GM19238 (cell line): ENCODE measurements around the gene F7.
"Not testable (repeated sequence)": the region's sequence is repeated elsewhere in the genome, so short reads cannot be mapped to it uniquely, and the experiment has no call there.

Experiments
- DNase-seq: peaks from one replicate; pipeline ENCODE4 v3.0.0; 2011; ENCODE audit warnings: low spot score; ENCODE audit not compliant: insufficient read length

F7 gene

DNA sequence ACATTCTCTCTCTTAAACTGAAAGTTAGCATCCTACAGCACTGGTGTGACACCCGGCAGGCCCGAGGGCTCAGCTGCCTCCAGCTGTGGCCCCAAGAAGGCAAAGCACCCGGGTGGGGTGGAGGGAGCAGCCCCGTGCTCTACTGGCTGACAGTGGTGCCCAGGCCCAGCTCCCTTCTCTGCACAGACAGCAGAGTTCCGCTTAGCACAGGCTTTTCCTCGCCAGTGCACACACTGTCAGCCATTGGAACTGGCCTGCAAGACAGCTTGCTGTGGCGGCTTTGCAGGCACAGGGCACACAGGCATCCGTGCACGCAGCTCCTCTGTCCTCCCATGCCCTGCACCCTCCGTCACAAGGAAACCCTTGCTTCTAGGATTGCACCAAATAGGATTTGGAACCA is 3.3 kb upstream of the F7 start:
- not testable (repeated sequence) for DNase-seq

DNA sequence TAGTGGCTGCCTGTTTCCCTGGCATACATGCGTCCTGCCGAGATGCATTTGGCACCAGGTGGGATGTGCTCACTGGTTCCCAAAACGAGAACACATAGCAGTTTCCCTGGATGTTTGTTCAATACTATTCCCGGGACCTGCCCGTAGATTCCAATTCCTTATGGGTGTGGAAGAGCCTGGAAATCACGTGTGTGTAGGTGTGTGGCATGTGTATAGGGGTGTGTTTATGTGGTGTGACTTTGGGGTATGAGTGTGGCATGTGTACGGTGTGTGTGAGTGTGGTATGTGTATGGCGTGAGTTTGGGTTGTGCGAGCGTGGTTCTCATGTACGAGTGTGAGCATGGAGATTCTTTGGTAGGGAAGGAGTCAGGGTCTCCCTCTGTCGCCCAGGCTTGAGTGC is 2.9 kb upstream of the F7 start:
- no peak for DNase-seq

DNA sequence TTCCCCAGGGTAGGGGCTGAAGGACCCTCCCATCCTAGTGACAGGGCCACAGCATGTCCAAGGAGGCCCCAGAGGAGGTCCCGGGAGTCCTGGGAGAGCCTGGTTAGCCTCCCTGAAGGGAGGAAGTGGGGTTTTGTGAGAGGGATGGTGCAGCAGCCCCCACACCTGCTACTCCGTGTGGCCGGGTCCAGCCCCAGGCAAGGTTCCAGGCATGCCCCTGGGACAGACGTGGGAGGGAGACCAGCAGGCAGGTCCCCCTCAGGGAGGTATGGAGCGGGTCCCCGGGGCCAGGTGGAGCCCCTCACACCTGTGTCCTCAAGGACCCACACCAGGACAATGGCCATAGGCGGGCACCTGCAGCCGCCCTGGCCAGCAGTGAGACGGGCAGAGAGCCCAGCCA is 1.9 kb upstream of the F7 start:
- DNase-seq = no peak

DNA sequence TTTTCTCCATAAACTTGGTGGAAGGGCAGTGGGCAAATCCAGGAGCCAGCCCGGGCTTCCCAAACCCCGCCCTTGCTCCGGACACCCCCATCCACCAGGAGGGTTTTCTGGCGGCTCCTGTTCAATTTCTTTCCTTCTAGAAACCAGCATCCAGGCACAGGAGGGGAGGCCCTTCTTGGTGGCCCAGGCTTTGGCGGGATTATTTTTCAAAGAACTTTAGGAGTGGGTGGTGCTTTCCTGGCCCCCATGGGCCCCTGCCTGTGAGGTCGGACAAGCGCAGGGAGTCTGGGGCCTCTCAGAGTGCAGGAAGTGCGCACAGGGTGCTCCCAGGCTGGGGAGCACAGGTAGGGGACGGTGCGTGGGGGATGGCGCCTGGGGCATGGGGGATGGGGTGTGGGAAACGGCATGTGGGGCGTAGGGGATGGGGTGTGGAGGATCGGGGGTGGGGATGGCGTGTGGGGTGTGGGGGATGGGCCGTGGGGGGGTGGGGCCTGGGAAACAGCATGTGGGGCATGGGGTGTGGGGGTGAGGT is 396 bp downstream of the F7 start:
- no peak for DNase-seq

DNA sequence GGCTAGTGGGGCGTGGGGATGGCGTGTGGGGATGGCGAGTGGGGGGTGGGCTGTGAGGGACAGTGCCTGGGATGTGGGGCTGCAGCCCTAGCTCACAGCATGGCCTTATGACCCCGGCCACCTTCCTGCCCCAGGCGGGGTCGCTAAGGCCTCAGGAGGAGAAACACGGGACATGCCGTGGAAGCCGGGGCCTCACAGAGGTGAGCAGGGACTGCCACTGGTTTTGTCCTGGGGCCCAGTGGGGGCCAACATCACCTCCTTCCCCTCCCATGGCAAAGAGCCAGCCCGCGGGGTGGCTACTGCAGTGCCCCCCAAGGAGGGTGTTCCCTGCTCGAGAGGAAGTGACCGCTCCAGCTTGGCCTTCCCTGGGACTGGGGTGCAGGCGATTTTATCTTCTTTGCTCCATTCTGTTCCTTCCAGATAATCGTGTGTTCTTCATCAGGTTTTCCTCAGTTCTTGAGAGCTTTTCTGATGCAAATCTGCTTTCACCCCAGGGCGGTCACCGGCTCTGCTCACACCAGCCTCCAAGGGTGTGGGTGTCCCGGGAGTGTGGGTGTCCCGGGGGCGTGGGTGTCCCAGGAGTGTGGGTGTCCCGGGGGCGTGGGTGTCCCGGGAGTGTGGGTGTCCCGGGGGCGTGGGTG is 1.2 kb downstream of the F7 start:
- DNase-seq = no peak

DNA sequence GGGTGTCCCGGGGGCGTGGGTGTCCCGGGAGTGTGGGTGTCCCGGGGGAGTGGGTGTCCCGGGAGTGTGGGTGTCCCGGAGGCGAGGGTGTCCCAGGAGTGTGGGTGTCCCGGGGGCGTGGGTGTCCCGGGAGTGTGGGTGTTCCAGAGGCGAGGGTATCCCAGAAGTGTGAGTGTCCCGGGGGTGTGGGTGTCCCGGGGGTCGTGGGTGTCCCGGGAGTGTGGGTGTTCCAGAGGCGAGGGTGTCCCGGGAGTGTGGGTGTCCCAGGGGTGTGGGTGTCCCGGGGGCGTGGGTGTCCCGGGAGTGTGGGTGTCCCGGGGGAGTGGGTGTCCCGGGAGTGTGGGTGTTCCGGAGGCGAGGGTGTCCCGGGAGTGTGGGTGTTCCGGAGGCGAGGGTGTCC is 2.9 kb downstream of the F7 start:
- DNase-seq = not testable (repeated sequence)

DNA sequence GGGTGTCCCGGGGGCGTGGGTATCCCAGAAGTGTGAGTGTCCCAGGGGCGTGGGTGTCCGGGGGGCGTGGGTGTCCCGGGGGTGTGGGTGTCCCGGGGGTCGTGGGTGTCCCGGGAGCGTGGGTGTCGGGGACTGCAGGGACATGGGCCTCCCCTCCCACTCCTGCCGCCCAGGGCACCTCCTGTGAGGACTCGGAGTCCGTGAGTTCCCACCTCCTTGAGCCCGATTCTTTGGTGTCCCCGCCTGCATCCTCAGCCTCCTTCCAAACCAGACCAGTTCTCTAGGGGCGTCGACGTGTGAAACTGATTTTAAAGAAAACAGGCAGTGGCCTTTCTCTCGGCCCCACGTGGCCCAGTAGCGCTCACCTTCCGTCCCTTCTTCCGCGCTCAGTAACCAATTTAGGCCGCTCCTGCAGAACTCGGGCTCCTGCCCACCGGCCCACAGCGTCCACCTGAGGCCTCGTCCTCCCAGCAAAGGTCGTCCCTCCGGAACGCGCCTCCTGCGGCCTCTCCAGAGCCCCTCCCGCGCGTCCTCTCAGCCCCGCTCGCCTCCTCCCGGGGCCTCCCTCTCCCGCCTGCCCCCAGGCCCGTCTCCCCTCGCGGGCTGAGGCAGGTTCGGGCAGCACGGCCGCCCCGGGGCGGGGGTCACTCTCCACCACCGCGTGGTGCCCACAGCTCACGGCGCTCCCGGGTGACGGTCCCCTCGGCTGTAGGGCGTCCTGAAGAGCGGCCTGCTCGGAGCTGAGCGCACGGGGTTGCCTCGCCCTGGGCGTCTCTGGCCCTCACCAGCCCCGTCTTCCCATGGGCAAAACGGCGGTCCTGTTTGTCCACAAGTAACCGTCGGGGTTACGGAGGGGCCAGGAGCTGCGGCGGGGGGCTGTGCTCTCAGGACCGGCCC is 3.8 kb downstream of the F7 start:
- no peak for DNase-seq

DNA sequence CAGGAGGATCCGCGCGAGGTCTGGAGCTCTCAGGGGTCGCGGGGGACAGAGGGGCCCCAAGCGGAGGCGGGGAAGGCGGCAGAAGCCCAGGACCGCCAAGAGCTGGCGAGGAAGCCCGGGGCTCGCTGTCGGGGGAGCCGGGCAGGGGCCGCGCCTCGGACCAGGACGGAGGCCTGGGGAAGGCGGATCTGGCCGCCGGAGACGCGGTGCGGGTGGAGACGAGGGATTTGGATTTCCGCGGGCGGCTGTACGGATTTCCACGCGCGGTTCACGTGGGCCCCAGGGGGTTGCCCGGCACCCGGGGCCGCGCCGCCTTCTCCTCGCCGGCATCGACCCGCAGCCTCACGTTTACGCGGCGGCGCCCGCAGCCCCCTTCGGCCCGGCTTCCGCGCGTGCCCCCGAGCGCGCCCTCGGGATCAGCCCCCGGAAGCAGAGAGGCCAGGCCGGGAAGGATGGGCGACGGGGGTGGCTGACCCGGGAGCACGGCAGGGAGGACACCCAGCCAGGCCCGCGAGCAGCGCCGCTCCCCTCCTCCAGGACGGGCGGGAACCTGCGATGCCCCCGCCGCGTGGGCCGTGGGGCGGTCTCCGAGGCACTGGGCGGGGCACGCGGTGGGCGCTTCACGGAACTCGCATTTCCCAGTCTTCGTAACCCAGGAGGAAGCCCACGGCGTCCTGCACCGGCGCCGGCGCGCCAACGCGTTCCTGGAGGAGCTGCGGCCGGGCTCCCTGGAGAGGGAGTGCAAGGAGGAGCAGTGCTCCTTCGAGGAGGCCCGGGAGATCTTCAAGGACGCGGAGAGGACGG is 4.7 kb downstream of the F7 start:
- DNase-seq = no peak

DNA sequence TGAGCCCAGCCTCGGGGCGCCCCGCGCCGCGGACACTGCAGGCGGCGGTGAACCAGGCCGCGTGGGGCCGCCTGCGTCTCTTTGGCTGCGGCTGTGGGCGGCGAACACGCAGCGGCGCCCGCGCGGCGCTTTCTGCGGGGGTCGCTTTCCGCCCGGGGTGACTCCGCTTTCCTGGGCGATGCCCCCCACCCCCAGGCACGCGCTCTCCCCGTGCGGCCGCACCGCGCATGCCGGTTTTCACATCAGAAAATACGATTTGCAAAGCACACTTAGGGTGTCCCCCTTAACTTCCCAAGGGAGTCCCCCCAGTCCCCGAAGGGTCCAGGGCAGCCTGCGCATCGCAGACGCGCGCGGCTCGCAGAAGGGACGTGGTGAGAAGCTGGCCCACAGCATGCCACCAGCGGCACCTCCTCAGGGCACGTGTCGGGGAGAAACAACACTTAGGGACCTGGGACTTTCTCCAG is 5.3 kb downstream of the F7 start:
- no peak for DNase-seq

DNA sequence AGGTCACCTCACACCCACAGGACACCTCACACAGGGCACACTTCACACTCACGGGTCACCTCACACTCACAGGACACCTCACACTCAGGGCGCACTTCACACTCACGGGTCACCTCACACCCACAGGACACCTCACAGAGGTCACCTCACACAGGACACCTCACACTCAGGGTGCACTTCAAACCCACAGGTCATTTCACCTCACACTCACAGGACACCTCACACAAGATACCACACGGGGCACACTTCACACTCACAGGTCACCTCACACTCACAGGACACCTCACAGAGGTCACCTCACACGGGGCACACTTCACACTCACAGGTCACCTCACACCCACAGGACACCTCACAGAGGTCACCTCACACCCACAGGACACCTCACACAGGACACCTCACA is 6.2 kb downstream of the F7 start:
- DNase-seq = not testable (repeated sequence)

DNA sequence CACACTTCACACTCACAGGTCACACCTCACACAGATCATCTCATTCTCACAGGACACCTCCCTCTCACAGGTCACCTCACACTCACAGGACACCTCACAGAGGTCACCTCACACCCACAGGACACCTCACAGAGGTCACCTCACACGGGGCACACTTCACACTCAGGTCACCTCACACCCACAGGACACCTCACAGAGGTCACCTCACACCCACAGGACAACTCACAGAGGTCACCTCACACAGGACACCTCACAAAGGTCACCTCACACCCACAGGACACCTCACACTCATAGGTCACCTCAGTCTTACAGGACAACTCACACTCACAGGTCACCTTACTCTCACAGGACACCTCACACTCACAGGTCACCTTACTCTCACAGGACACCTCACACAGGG is 6.9 kb downstream of the F7 start:
- DNase-seq = not testable (repeated sequence)

DNA sequence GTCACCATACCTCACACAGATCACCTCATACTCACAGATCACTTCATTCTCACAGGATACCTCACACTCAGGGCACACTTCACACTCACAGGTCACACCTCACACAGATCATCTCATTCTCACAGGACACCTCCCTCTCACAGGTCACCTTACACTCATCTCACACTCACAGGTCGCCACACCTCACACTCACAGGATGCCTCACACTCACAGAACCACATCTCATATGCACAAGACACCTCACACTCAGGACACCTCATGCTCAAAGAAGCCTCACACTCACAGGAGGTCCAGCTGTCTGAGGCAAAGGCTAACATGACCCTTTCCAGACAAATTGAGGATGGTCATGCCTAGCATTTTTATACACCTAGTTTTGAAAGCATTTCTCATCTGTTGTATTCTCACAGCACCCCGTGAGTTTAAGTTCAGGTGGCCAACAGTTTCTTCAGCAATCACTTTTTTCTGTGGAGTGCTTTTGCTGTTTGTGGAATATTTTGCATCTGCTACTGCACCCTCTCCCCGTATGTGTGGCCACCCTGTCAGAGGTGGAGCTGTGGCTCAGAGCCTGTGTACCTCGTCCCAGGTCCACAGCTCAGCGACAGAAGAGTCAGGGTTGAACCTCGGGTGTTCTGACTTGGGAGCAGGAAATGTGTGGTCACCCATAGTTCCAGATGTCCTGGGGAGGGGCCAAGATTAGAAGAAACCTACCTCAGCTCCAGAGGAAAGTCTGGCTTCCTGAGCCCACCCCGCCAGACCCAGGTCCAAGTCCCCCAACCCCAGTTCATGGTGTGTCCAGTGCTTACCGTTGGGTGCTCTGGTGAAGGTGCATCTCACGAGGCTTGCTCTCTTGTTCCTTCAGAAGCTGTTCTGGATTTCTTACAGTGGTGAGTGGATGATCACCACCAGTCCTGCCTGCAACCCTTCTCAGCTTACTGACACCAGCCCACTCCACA is 7.6 kb downstream of the F7 start:
- no peak for DNase-seq

DNA sequence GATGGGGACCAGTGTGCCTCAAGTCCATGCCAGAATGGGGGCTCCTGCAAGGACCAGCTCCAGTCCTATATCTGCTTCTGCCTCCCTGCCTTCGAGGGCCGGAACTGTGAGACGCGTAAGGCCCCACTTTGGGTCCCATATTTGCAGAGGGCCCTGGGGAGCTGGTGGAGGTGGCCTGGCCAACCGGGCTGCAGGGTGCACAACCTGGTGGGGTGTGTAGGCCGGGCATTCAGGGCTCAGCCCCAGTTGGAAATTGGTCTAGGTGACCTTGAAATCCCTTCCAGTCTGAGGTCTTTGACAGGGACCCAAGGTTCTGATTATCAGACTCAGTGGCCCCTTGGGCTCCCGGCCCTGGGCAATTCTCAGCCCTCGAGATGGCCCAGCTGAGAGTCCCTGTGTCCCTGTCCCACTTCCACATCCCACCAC is 8.3 kb downstream of the F7 start:
- no peak for DNase-seq

DNA sequence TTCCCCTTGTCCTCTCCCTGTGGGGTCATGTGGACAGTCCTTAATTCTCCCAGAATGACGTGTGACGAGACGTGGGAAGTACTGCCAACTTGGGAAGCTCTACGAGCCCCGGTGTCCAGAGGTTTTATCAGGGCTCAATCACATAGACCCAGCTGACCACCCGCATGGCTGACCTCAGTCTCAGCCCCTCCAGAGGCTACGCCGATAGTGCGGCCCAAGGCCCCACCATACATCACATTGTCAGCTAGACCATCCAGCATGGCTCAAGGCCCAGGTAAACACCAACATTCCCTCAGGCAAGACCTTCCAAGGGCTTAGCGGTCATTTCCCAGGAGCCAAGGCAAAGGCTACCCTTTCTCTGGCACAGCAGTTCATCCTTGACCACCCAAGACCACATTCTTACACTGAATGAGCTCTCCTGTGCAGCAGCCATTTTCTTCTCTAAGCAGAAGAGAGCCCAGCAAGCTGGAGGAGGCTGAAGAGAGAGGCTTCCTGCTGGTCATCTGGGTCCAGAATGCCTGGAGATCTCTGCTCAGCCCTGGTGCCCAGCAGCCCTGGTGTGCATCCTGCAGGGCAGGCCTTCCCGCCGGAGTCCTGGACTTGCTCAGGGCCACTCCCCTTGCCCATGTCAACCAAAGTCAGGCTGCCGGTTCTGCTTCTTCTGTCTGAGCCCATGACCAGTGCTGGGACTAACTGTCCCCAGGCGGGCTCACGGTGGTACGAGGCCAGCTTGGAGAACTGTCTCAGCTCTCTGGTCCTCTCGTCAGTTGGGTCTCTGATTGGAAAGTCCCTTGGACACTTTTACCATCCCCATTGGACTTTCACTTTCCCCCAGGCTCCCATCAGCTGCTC is 9.1 kb downstream of the F7 start:
- no peak for DNase-seq

DNA sequence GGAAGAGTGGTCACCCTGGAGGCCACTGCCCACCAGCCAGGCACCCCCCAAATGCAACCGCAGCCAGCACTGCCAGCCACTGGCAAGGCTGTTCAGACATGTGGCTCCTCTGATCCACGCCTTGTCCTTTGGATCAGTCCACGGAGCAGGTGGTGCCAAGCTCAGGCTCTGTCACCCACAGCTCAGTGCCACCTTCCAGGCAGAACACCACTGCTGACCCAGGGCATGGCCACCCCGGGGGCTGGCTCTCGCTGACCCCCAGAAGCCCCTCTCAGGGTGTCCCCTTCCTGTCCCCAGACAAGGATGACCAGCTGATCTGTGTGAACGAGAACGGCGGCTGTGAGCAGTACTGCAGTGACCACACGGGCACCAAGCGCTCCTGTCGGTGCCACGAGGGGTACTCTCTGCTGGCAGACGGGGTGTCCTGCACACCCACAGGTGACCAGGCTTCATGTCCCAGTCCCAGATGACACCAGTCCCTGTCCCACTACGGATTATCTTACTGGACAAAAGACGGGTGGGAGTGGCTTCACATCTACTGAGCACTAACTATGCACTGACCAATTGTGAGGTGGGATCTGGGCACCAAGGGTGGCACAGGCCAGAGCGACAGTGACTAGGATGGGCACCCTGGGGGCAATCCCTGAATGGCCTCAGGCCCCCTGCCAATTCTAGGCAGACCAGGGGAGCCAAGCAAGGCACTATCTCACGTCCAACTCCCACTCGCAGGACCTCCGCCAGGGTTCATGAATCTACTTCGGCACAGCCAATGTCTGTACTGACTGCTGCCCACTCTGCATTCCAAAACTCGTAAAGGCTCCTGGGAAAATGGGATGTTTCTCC is 10.0 kb downstream of the F7 start:
- no peak for DNase-seq

DNA sequence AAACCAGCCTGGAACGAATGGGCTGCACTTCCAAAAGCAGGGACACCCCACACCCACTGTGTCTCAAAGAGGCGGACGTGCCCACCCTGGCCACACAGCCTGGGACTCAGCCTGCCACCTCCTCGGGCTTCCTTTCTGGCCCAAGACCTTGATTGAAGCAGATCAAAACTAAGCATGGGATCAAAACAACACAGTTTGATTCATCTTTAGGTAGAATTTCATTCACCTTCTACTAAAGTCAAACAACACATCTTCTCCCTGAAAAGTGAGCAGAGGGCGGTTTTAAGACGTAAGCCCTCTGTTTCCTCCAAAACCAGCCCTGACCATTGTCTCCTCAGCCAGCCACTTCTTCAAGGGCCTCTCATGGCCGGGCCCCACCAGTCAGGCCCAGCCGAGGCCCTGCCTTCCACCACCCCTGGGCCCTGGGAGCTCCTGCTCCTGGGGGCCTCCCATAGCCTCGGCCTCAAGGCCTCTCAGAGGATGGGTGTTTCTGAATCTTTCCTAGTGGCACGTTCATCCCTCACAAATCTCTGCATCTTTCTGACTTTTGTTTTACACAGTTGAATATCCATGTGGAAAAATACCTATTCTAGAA is 10.7 kb downstream of the F7 start:
- DNase-seq = no peak

DNA sequence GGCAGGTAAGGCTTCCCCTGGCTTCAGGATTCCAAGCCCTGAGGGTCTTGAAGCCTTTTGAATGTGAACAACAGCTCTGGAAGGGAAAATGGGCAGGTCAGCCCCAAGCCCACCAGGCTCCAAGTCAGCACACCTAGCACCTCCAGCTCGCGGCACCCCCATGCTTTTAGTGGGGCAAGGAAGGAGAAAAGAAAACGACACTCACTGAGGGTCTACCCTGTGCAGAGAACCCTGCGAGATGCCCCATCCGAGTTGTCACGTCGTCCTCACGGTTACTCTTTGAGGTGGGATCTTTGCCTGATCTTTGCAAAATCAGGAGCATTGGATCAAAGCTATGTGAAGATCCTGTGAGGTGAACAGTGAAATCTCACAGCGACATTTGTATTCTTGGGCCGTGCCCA is 11.3 kb downstream of the F7 start:
- DNase-seq = no peak

DNA sequence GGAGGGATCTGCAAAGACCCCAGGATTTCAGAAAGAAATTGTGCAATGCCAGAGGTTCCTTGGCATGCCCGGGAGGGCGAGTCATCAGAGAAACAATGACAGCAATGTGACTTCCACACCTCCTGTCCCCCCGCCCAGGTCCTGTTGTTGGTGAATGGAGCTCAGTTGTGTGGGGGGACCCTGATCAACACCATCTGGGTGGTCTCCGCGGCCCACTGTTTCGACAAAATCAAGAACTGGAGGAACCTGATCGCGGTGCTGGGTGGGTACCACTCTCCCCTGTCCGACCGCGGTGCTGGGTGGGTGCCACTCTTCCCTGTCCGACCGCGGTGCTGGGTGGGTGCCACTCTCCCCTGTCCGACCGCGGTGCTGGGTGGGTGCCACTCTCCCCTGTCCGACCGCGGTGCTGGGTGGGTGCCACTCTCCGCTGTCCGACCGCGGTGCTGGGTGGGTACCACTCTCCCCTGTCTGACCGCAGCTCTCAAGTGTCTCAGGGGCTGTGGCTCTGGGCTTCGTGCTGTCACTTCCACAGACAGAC is 11.8 kb downstream of the F7 start:
- no peak for DNase-seq
